HCT116 (cell line): Measurements from ENCODE around the gene ZBED1. TPM values are rescaled to one million over a fixed set of nuclear protein-coding genes. Genes with fewer than 3 reads are reported as not detected.
"Not testable (repeated sequence)": the region's sequence is repeated elsewhere in the genome, so short reads cannot be mapped to it uniquely, and the experiment has no call there.

Source experiments
- ATAC-seq: fragments of 200-7000 bp; cut with Tn5 transposase; 2 replicates; pipeline ENCODE4 v1.9.1; 2020; ENCODE audit warnings: mild to moderate bottlenecking, moderate library complexity
- BruUV-seq: library from RNA; stranded (reverse); fragments of 400-500 nt; replicated peaks from 2 replicates; lab custom pipeline; 2021; lab: Mats Ljungman, UMichigan
- CTCF ChIA-PET: fragments of 300-600 bp; sonication (Branson Sonifier 250); formaldehyde crosslinking; loops from one replicate; lab custom pipeline; 2021; ENCODE audit warnings: antibody characterized with exemption; lab: Charles Lee
- POLR2A ChIA-PET: fragments of 300-600, 350-600 bp; sonication (Branson Sonifier 250); formaldehyde crosslinking; loops from one replicate; lab custom pipeline; 2021; ENCODE audit warnings: antibody characterized with exemption; lab: Charles Lee
- RAD21 ChIA-PET, 2 experiments: fragments of 300-600 bp; sonication (Branson Sonifier 250); formaldehyde crosslinking; loops; one replicate each; lab custom pipeline; 2023; ENCODE audit warnings: low total read pairs in 2 of 2; ENCODE audit not compliant: uncharacterized antibody in 2 of 2, unreplicated experiment in 2 of 2, low non-redundant PET in 1 of 2; lab: Charles Lee
- DNase-seq: peaks from one replicate; pipeline ENCODE4 v3.0.0-alpha.2; 2010; ENCODE audit warnings: low read depth, low spot score
- H2AFZ ChIP-seq: fragments of 200-600 bp; shearing (Covaris generic), sonication (generic); 2 replicates; pipeline ENCODE4 v1.6.1; 2017; ENCODE audit warnings: low read depth, mixed run types, mixed read lengths, antibody characterized with exemption, low read length; ENCODE audit not compliant: poor library complexity, severe bottlenecking
- H3K27ac ChIP-seq: 2 replicates; pipeline ENCODE4 v1.5.1; 2012; ENCODE audit warnings: low read depth, low read length
- H3K27me3 ChIP-seq: fragments of 200-600 bp; sonication (generic); 2 replicates; pipeline ENCODE4 v1.6.1; 2016; ENCODE audit warnings: mixed run types, low read length, mixed read lengths; ENCODE audit not compliant: insufficient read depth
- H3K36me3 ChIP-seq, 2 experiments: fragments of 200-500 bp in 1 of 2; fragments of 200-600 bp in 1 of 2; sonication (Bioruptor generic) in 1 of 2; sonication (generic) in 1 of 2; 2 replicates each; pipeline versions ENCODE4 v1.5.1 to v1.6.1; 2014 to 2016; ENCODE audit warnings: low read length in 2 of 2, inconsistent platforms in 1 of 2, mixed read lengths in 1 of 2, mixed run types in 1 of 2; ENCODE audit not compliant: insufficient read depth in 2 of 2, control insufficient read depth in 1 of 2
- H3K4me1 ChIP-seq, 2 experiments: fragments of 200-600 bp in 1 of 2; sonication (generic) in 1 of 2; 2 replicates each; pipeline versions ENCODE4 v1.5.1 to v1.6.1; 2012 to 2017; ENCODE audit warnings: low read length in 2 of 2, inconsistent platforms in 1 of 2, mild to moderate bottlenecking in 1 of 2, mixed read lengths in 1 of 2, mixed run types in 1 of 2, moderate library complexity in 1 of 2; ENCODE audit not compliant: insufficient read depth in 2 of 2, control insufficient read depth in 1 of 2
- H3K4me2 ChIP-seq: fragments of 200-600 bp; sonication (generic); 2 replicates; pipeline ENCODE4 v1.6.1; 2017; ENCODE audit warnings: mixed run types, low read length, mixed read lengths
- H3K4me3 ChIP-seq, 2 experiments: fragments of 200-600 bp in 1 of 2; sonication (generic) in 1 of 2; replicated peaks in 1 of 2; 2 replicates each; pipeline ENCODE4 v1.5.1; 2011 to 2016; ENCODE audit warnings: low read length in 2 of 2, control low read depth in 1 of 2, low read depth in 1 of 2, mild to moderate bottlenecking in 1 of 2, mixed read lengths in 1 of 2, mixed run types in 1 of 2
- H3K79me2 ChIP-seq: fragments of 200-600 bp; sonication (generic); 2 replicates; pipeline ENCODE4 v1.6.1; 2017; ENCODE audit warnings: mild to moderate bottlenecking, mixed run types, low read length, moderate library complexity, mixed read lengths; ENCODE audit not compliant: insufficient read depth
- H3K9ac ChIP-seq: fragments of 200-600 bp; sonication (generic); 2 replicates; pipeline ENCODE4 v1.6.1; 2016; ENCODE audit warnings: low read length, mixed read lengths
- H3K9me2 ChIP-seq: fragments of 200-600 bp; sonication (generic), shearing (Covaris generic); 2 replicates; pipeline ENCODE4 v1.6.1; 2017; ENCODE audit warnings: mixed run types, mild to moderate bottlenecking, moderate library complexity; ENCODE audit not compliant: insufficient read depth
- H3K9me3 ChIP-seq, 2 experiments: fragments of 200-500 bp in 1 of 2; fragments of 200-600 bp in 1 of 2; sonication (Bioruptor generic) in 1 of 2; sonication (generic) in 1 of 2; 2 replicates each; pipeline ENCODE4 v1.6.1; 2014 to 2017; ENCODE audit warnings: low read length in 2 of 2, mixed read lengths in 2 of 2, inconsistent platforms in 1 of 2, low read depth in 1 of 2, mild to moderate bottlenecking in 1 of 2, mixed run types in 1 of 2, moderate library complexity in 1 of 2; ENCODE audit not compliant: control insufficient read depth in 1 of 2, insufficient read depth in 1 of 2
- H4K20me1 ChIP-seq: fragments of 200-600 bp; sonication (generic), shearing (Covaris generic); 2 replicates; pipeline ENCODE4 v1.6.1; 2017; ENCODE audit warnings: mixed run types, mild to moderate bottlenecking, moderate library complexity; ENCODE audit not compliant: insufficient read depth
- EZH2 ChIP-seq: fragments of 200-600 bp; sonication (generic); IDR thresholded peaks from 2 replicates; pipeline ENCODE4 v1.6.1; 2017; ENCODE audit warnings: antibody characterized with exemption, mixed run types
- EZH2phosphoT487 ChIP-seq: fragments of 200-600 bp; IDR thresholded peaks from 2 replicates; pipeline ENCODE4 v1.6.1; 2018; ENCODE audit warnings: antibody characterized with exemption, borderline replicate concordance
- FOSL1 ChIP-seq: IDR thresholded peaks from 2 replicates; pipeline ENCODE4 v1.6.1; 2012; ENCODE audit warnings: low read depth
- RAD21 ChIP-seq: IDR thresholded peaks from 2 replicates; pipeline ENCODE4 v1.6.1; 2012; ENCODE audit warnings: low read depth, mild to moderate bottlenecking
- REST ChIP-seq: IDR thresholded peaks from 2 replicates; pipeline ENCODE4 v1.6.1; 2012; ENCODE audit warnings: low read depth
- SP1 ChIP-seq: IDR thresholded peaks from 2 replicates; pipeline ENCODE4 v1.6.1; 2012; ENCODE audit warnings: low read depth
- SRF ChIP-seq: IDR thresholded peaks from 2 replicates; pipeline ENCODE4 v1.6.1; 2012; ENCODE audit warnings: low read depth
- TCF7L2 ChIP-seq: IDR thresholded peaks from 2 replicates; pipeline ENCODE4 v1.7.0; 2011; ENCODE audit warnings: borderline replicate concordance, inconsistent platforms; ENCODE audit not compliant: insufficient read depth, insufficient read length; ENCODE audit errors: extremely low read depth
- ZNF274 ChIP-seq: fragments of 200-500 bp; sonication (Bioruptor generic); IDR thresholded peaks from 2 replicates; pipeline ENCODE4 v1.6.1; 2014; ENCODE audit warnings: mild to moderate bottlenecking, low read depth, low read length, inconsistent platforms
- intact Hi-C: fragments of 100-400 bp; cut with micrococcal nuclease; formaldehyde crosslinking; loops from 2 replicates; pipeline ENCODE4 v1.10.0; 2022
- total RNA-seq: library from RNA; stranded (reverse); gene quantifications from one replicate; pipeline ENCODE4 v1.2.1, GENCODE V29; 2021; ENCODE audit not compliant: unreplicated experiment
- TF ChIP-seq, protein P1 (sequence below): IDR thresholded peaks from 2 replicates; pipeline ENCODE4 v1.6.1; 2012

Gene ZBED1
- total RNA-seq, 1 experiment from 2014 or later, result 21.0 TPM

- H3K27me3 ChIP-seq, RAD21 ChIA-PET, H3K27ac ChIP-seq, DNase-seq, BruUV-seq, H3K9ac ChIP-seq, H3K9me3 ChIP-seq, H3K4me3 ChIP-seq, intact Hi-C loops, H2AFZ ChIP-seq, H3K4me2 ChIP-seq, H4K20me1 ChIP-seq, ATAC-seq, H3K9me2 ChIP-seq, CTCF ChIA-PET, H3K36me3 ChIP-seq, H3K4me1 ChIP-seq, POLR2A ChIA-PET, H3K79me2 ChIP-seq: not testable (repeated sequence)
Observed at GRCh38 chrX:2505341-2505740, 4.6 kb upstream of the ZBED1 start.

GRCh38 chrX:2504706-2505332, 4.0 kb upstream of the ZBED1 start:
- TF ChIP-seq, protein P1, sequence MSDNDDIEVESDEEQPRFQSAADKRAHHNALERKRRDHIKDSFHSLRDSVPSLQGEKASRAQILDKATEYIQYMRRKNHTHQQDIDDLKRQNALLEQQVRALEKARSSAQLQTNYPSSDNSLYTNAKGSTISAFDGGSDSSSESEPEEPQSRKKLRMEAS, result no peak
- TF ChIP-seq TCF7L2 (no peak), EZH2 (no peak), REST (no peak), RAD21 (no peak), EZH2phosphoT487 (no peak), FOSL1 (no peak), SRF (no peak), SP1 (no peak), ZNF274 (no peak)
- Histone ChIP-seq H3K4me2 (no peak overlapping the region), H3K27ac (no peak overlapping the region), H3K9me2 (no peaks in the 10 kb centered on the region), H3K9ac (no peak overlapping the region), H3K36me3 (no peaks in the 10 kb centered on the region), H2AFZ (no peak overlapping the region), H4K20me1 (no peaks in the 10 kb centered on the region), H3K79me2 (peaks cover 5% of the 10 kb centered on the region), H3K9me3 (no peaks in the 10 kb centered on the region), H3K27me3 (no peaks in the 10 kb centered on the region), H3K4me3 (no peak overlapping the region), H3K4me1 (no peaks in the 10 kb centered on the region; a peak in 1 of 4 replicates)
- DNase-seq (no peak), ATAC-seq (no peak)
- POLR2A ChIA-PET, result no interaction called here
- CTCF ChIA-PET, result no interaction called here
- intact Hi-C loops, result no loop called here
- BruUV-seq, result no TSS peak
- RAD21 ChIA-PET, result no interaction called here
